Ishikawa (cell line): ENCODE data around the gene FGF2.

ENCODE experiments used
- CEBPB ChIP-seq: IDR thresholded peaks from 2 replicates; pipeline ENCODE4 v1.6.1; 2012
- CREB1 ChIP-seq: IDR thresholded peaks from 2 replicates; pipeline ENCODE4 v1.6.1; 2012; ENCODE audit warnings: low read depth
- EGR1 ChIP-seq: IDR thresholded peaks from 2 replicates; pipeline ENCODE4 v1.6.1; 2012
- EP300 ChIP-seq: IDR thresholded peaks from 2 replicates; pipeline ENCODE4 v1.6.1; 2012; ENCODE audit warnings: borderline replicate concordance
- FOXM1 ChIP-seq: IDR thresholded peaks from 2 replicates; pipeline ENCODE4 v1.6.1; 2012; ENCODE audit warnings: low read depth, borderline replicate concordance
- MAX ChIP-seq: IDR thresholded peaks from 2 replicates; pipeline ENCODE4 v1.6.1; 2012
- NFIC ChIP-seq: IDR thresholded peaks from 2 replicates; pipeline ENCODE4 v1.6.1; 2012
- RAD21 ChIP-seq: IDR thresholded peaks from 2 replicates; pipeline ENCODE4 v1.6.1; 2012; ENCODE audit warnings: low read depth
- REST ChIP-seq: IDR thresholded peaks from 2 replicates; pipeline ENCODE4 v1.6.1; 2012; ENCODE audit warnings: low read depth, mild to moderate bottlenecking
- TAF1 ChIP-seq: IDR thresholded peaks from 2 replicates; pipeline ENCODE4 v1.6.1; 2012; ENCODE audit warnings: low read depth, mild to moderate bottlenecking
- TCF12 ChIP-seq: IDR thresholded peaks from 2 replicates; pipeline ENCODE4 v1.6.1; 2012; ENCODE audit warnings: low read depth
- TEAD4 ChIP-seq: IDR thresholded peaks from 2 replicates; pipeline ENCODE4 v1.6.1; 2012
- USF1 ChIP-seq: IDR thresholded peaks from 2 replicates; pipeline ENCODE4 v1.6.1; 2012
- YY1 ChIP-seq: IDR thresholded peaks from 2 replicates; pipeline ENCODE4 v1.6.1; 2012; ENCODE audit warnings: low read depth
- ZBTB7A ChIP-seq: IDR thresholded peaks from 2 replicates; pipeline ENCODE4 v1.6.1; 2012; ENCODE audit warnings: low read depth

The FGF2 gene

GRCh38 chr4:122922877-122923511 is 96.4 kb downstream of the FGF2 start:
- TF ChIP-seq REST (no peak), MAX (peak; percentile 79), NFIC (no peak), USF1 (peak; percentile 31; the same call in 1 of the 2 replicates), YY1 (0 out of 2 replicates have a peak, but pooled peaks have one; percentile 47), TAF1 (peak; percentile 78), FOXM1 (peak; percentile 82; the same call in 1 of the 2 replicates)

- no peak for TF ChIP-seq YY1
- TF ChIP-seq TAF1: no peak
- no peak for TF ChIP-seq EP300
- no peak for TF ChIP-seq REST
- no peak for TF ChIP-seq EGR1
- TF ChIP-seq CREB1: no peak
- TF ChIP-seq USF1: no peak
- no peak for TF ChIP-seq TEAD4
- TF ChIP-seq MAX: no peak
- no peak for TF ChIP-seq TCF12
- TF ChIP-seq CEBPB: no peak
- TF ChIP-seq FOXM1: no peak
- TF ChIP-seq NFIC: no peak
- TF ChIP-seq RAD21: no peak
- no peak for TF ChIP-seq ZBTB7A
Observed at GRCh38 chr4:122928930-122929329, 102.3 kb downstream of the FGF2 start.

- TF ChIP-seq USF1 (no peak), CREB1 (no peak), FOXM1 (peak; percentile 44; the same call in 1 of the 2 replicates), RAD21 (peak; percentile 28)
Observed at GRCh38 chr4:122930862-122931261, 104.2 kb downstream of the FGF2 start.

- no peak for TF ChIP-seq EP300
- no peak for TF ChIP-seq CREB1
- no peak for TF ChIP-seq TCF12
- no peak for TF ChIP-seq FOXM1
- TF ChIP-seq MAX: no peak
- TF ChIP-seq REST: no peak
- TF ChIP-seq ZBTB7A: no peak
- TF ChIP-seq TEAD4: no peak
- TF ChIP-seq EGR1: no peak
- TF ChIP-seq RAD21: no peak
- no peak for TF ChIP-seq USF1
- TF ChIP-seq YY1: no peak
- no peak for TF ChIP-seq TAF1
- TF ChIP-seq CEBPB: no peak
- no peak for TF ChIP-seq NFIC
Observed at GRCh38 chr4:122932763-122933162, 106.1 kb downstream of the FGF2 start.
